CD4-positive, CD25-positive, alpha-beta regulatory T cell (primary cell): Measurements from ENCODE around the gene ODF2L. TPM values are rescaled to one million over a fixed set of nuclear protein-coding genes. Genes with fewer than 3 reads are reported as not detected.

Source experiments
- ATAC-seq, 2 donors: fragments of 150-1000 bp; cut with Tn5 transposase; one replicate each; pipeline ENCODE4 v1.10.0; 2021; ENCODE audit warnings: low read depth in 2 of 2, moderate number of reproducible peaks in 2 of 2, moderate library complexity in 1 of 2
- DNase-seq, 3 donors: peaks; one replicate each; pipeline versions ENCODE4 v3.0.0 to v3.0.0-alpha.2; 2012 to 2022; ENCODE audit warnings: mixed read lengths in 1 of 3
- H3K27ac ChIP-seq: one replicate; pipeline ENCODE4 v1.7.0; 2013; ENCODE audit warnings: mild to moderate bottlenecking, low read length; ENCODE audit not compliant: insufficient read depth, poor library complexity, severe bottlenecking
- H3K27me3 ChIP-seq: one replicate; pipeline ENCODE4 v1.7.0; 2013; ENCODE audit warnings: low read length; ENCODE audit not compliant: control insufficient read depth, insufficient read depth
- H3K36me3 ChIP-seq: one replicate; pipeline ENCODE4 v1.7.0; 2013; ENCODE audit warnings: mild to moderate bottlenecking, low read length, moderate library complexity; ENCODE audit not compliant: control insufficient read depth, insufficient read depth
- H3K4me1 ChIP-seq: 2 replicates; pipeline ENCODE4 v1.7.0; 2013; ENCODE audit warnings: mild to moderate bottlenecking, low read length; ENCODE audit not compliant: insufficient read depth, control insufficient read depth, poor library complexity, severe bottlenecking
- H3K4me3 ChIP-seq: one replicate; pipeline ENCODE4 v1.7.0; 2013; ENCODE audit warnings: low read depth, mild to moderate bottlenecking, low read length, moderate library complexity
- H3K9me3 ChIP-seq, 2 experiments: 1 replicate in 1 of 2; 2 replicates in 1 of 2; pipeline ENCODE4 v1.7.0; 2013; ENCODE audit warnings: low read length in 2 of 2, mild to moderate bottlenecking in 1 of 2, moderate library complexity in 1 of 2; ENCODE audit not compliant: control insufficient read depth in 2 of 2
- H3K27ac Mint-ChIP-seq, 3 donors: one replicate each; pipeline ENCODE4 v1.8.0; 2020 to 2022; ENCODE audit warnings: mild to moderate bottlenecking in 3 of 3, mixed read lengths in 3 of 3, moderate library complexity in 2 of 3
- H3K27me3 Mint-ChIP-seq: one replicate; pipeline ENCODE4 v1.8.0; 2022; ENCODE audit warnings: mild to moderate bottlenecking, mixed read lengths
- H3K36me3 Mint-ChIP-seq: one replicate; pipeline ENCODE4 v1.8.0; 2020; ENCODE audit warnings: mixed read lengths
- H3K4me1 Mint-ChIP-seq, 4 donors: one replicate each; pipeline ENCODE4 v1.8.0; 2020 to 2022; ENCODE audit warnings: mixed read lengths in 4 of 4, mild to moderate bottlenecking in 1 of 4
- H3K4me3 Mint-ChIP-seq, 4 donors: one replicate each; pipeline ENCODE4 v1.8.0; 2020 to 2022; ENCODE audit warnings: mild to moderate bottlenecking in 4 of 4, mixed read lengths in 4 of 4, moderate library complexity in 3 of 4
- H3K9me3 Mint-ChIP-seq, 7 donors: one replicate each; pipeline ENCODE4 v1.8.0; 2020 to 2022; ENCODE audit warnings: mixed read lengths in 7 of 7, mild to moderate bottlenecking in 3 of 7, moderate library complexity in 2 of 7
- polyA plus RNA-seq, 4 donors: library from polyadenylated mRNA; unstranded; fragments of 300-500 nt; fragmentation: Illumina TruSeq; gene quantifications; one replicate each; pipeline ENCODE4 v1.2.3, GENCODE V29; 2021
- total RNA-seq: library from RNA; stranded (reverse); gene quantifications from one replicate; pipeline ENCODE4 v1.2.3, GENCODE V29; 2022

ODF2L gene
- total and polyA plus RNA-seq, 5 donors from 2014 or later: 38.4 to 92.1 (median 47.6) TPM

GRCh38 chr1:86416343-86416742 lies 20.2 kb upstream of the ODF2L start:
- H3K4me1 ChIP-seq: no peaks in the 10 kb centered on the region
- no peak overlapping the region for H3K4me3 ChIP-seq
- H3K27ac ChIP-seq: no peak overlapping the region
- Mint-ChIP-seq H3K4me3 (no peak overlapping the region), H3K27ac (no peak overlapping the region), H3K36me3 (no peaks in the 10 kb centered on the region), H3K4me1 (peaks cover 2 to 7% (median 5%) of the 10 kb centered on the region in 4 donors), H3K9me3 (peaks cover 0 to 2% (median 0%) of the 10 kb centered on the region in 7 donors), H3K27me3 (peaks cover 9% of the 10 kb centered on the region)
- H3K36me3 ChIP-seq: no peaks in the 10 kb centered on the region
- DNase-seq (no peak), ATAC-seq (no peak)
- no peaks in the 10 kb centered on the region for H3K9me3 ChIP-seq
- no peaks in the 10 kb centered on the region for H3K27me3 ChIP-seq

DNA sequence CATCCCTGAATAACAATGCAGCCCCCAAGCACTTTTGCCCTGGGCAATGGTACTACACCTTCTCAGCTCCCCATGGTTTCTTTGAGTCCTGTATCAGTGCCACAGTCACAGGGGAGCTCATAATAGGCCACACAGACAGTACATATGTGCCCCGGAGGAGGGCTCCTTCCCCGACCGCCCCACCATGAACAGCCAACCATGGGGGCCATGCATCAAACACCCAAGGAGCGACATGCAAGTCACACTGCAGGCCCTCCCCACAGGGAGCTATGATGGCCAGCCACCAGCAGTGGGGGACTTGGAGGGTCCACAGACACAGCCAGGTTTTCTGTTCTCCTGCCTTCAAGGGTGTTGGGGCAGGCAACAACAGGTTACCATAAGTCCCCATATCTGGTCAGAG lies 14.8 kb upstream of the ODF2L start:
- peaks cover 11% of the 10 kb centered on the region for H3K27me3 Mint-ChIP-seq
- H3K4me1 Mint-ChIP-seq: no peaks in the 10 kb centered on the region
- H3K9me3 Mint-ChIP-seq: no peaks in the 10 kb centered on the region
- ATAC-seq: no peak
- Histone ChIP-seq H3K4me3 (no peak overlapping the region), H3K36me3 (no peaks in the 10 kb centered on the region), H3K27me3 (no peaks in the 10 kb centered on the region), H3K9me3 (no peaks in the 10 kb centered on the region), H3K4me1 (no peaks in the 10 kb centered on the region), H3K27ac (no peak overlapping the region)
- no peaks in the 10 kb centered on the region for H3K36me3 Mint-ChIP-seq
- no peak overlapping the region for H3K4me3 Mint-ChIP-seq
- no peak overlapping the region for H3K27ac Mint-ChIP-seq
- DNase-seq: no peak

DNA sequence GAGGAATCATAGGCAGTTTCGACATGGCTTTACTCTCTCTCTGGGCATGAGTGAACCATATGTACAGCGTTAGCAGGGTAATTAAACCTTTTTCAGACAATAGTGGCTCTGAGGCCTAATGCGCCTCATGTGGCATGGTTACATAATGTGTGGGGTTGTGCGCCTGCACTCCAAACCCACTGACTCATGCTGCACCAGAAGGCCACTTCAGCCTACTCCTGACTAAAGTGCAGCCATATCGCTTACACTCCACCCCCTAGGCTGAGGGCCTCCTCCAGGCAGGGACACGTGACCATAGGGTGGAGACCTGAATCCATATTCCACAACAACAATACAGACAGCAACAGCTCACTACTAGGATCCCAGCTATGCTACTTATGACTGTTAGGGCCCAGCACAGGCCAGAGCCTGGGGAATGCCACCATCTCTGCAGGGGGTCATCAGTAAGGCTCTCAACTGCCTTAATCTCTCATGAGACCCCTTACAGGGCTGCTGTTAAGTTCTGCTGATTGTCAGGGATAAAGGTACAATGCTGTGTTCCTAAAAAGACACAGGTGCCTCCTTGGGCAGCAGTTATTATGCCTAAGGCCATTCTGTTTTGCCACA lies 13.4 kb upstream of the ODF2L start:
- Histone ChIP-seq H3K36me3 (no peaks in the 10 kb centered on the region), H3K27me3 (no peaks in the 10 kb centered on the region), H3K27ac (no peak overlapping the region), H3K4me1 (no peaks in the 10 kb centered on the region), H3K4me3 (no peak overlapping the region), H3K9me3 (no peaks in the 10 kb centered on the region)
- no peaks in the 10 kb centered on the region for H3K4me1 Mint-ChIP-seq
- H3K27me3 Mint-ChIP-seq: peaks cover 11% of the 10 kb centered on the region
- ATAC-seq (no peak), DNase-seq (no peak)
- no peak overlapping the region for H3K4me3 Mint-ChIP-seq
- H3K36me3 Mint-ChIP-seq: no peaks in the 10 kb centered on the region
- peak overlapping the region in 1 of 3 donors; percentile 66 for H3K27ac Mint-ChIP-seq
- H3K9me3 Mint-ChIP-seq: no peaks in the 10 kb centered on the region

- Histone ChIP-seq H3K9me3 (no peaks in the 10 kb centered on the region), H3K4me1 (peaks cover 47% of the 10 kb centered on the region), H3K27me3 (peaks cover 2% of the 10 kb centered on the region), H3K27ac (peak overlapping the region; percentile 90), H3K36me3 (no peaks in the 10 kb centered on the region), H3K4me3 (peak overlapping the region; percentile 94)
- DNase-seq (no peak), ATAC-seq (peak; percentile 13 to 21)
- Mint-ChIP-seq H3K4me3 (peak overlapping the region; percentile 95 to 99 (median 99)), H3K36me3 (no peaks in the 10 kb centered on the region), H3K4me1 (peaks cover 21 to 57% (median 47%) of the 10 kb centered on the region in 4 donors), H3K9me3 (peaks cover 0 to 2% (median 0%) of the 10 kb centered on the region in 7 donors), H3K27ac (peak overlapping the region; percentile 95 to 98 (median 98)), H3K27me3 (peaks cover 14% of the 10 kb centered on the region)
Observed at GRCh38 chr1:86396498-86396890, 371 bp upstream of the ODF2L start.

- Mint-ChIP-seq H3K27ac (peak overlapping the region; percentile 2 to 98 (median 64)), H3K27me3 (peaks cover 5% of the 10 kb centered on the region), H3K4me1 (peaks cover 29 to 78% (median 67%) of the 10 kb centered on the region in 4 donors), H3K9me3 (peaks cover 0 to 10% (median 0%) of the 10 kb centered on the region in 7 donors), H3K36me3 (peaks cover 4% of the 10 kb centered on the region), H3K4me3 (peak overlapping the region; percentile 95 to 99 (median 99))
- H3K36me3 ChIP-seq: no peaks in the 10 kb centered on the region
- H3K27ac ChIP-seq: peak overlapping the region; percentile 90
- H3K9me3 ChIP-seq: no peaks in the 10 kb centered on the region
- peaks cover 57% of the 10 kb centered on the region for H3K4me1 ChIP-seq
- H3K27me3 ChIP-seq: no peaks in the 10 kb centered on the region
- DNase-seq: no peak
- ATAC-seq: no peak
- peak overlapping the region; percentile 54 for H3K4me3 ChIP-seq
Observed at GRCh38 chr1:86394416-86394815, 1.7 kb downstream of the ODF2L start.

- Histone ChIP-seq H3K4me3 (peak overlapping the region; percentile 78), H3K27me3 (no peaks in the 10 kb centered on the region)
Observed at GRCh38 chr1:86389307-86389706, 6.8 kb downstream of the ODF2L start.

DNA sequence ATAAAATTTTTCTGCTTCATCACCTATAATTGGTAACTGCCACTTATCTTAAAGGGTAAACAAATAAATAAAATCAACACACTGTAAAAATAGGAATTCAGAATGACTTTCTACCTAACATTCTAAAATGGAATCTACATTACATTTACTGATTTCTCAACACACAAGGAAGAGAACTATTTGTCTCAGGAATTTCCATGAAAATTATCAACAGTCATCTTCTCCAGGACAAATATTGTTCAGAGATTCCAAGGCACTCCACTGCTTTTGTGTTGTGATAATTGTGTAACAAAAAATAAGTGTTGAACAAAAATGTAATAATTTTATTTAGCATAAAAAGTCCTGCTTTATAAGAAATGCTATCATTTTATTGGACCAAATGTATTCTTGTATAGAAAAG lies 7.3 kb downstream of the ODF2L start:
- H3K27me3 Mint-ChIP-seq: no peaks in the 10 kb centered on the region
- no peak for ATAC-seq

More at GRCh38 chr1:86389307-86389706, 6.8 kb downstream of the ODF2L start:
- H3K27me3 Mint-ChIP-seq: no peaks in the 10 kb centered on the region
- H3K36me3 ChIP-seq: peaks cover 2% of the 10 kb centered on the region
- H3K9me3 ChIP-seq: no peaks in the 10 kb centered on the region
- H3K27ac Mint-ChIP-seq: peak overlapping the region; percentile 77 to 93 (median 83)
- peaks cover 0 to 10% (median 0%) of the 10 kb centered on the region in 7 donors for H3K9me3 Mint-ChIP-seq
- peaks cover 4% of the 10 kb centered on the region for H3K36me3 Mint-ChIP-seq
- peak in 2 of 3 donors; percentile 58 to 63 for DNase-seq
- H3K27ac ChIP-seq: peak overlapping the region; percentile 87
- ATAC-seq: peak; percentile 77 to 78
- peaks cover 17 to 65% (median 50%) of the 10 kb centered on the region in 4 donors for H3K4me1 Mint-ChIP-seq
- peak overlapping the region; percentile 68 to 95 (median 77) for H3K4me3 Mint-ChIP-seq
- peaks cover 35% of the 10 kb centered on the region for H3K4me1 ChIP-seq

More for the DNA sequence above, 7.3 kb downstream of the ODF2L start:
- Mint-ChIP-seq H3K36me3 (peaks cover 4% of the 10 kb centered on the region), H3K4me1 (peaks cover 16 to 61% (median 47%) of the 10 kb centered on the region in 4 donors), H3K27ac (peak overlapping the region in 2 of 3 donors; percentile 83 to 93), H3K9me3 (peaks cover 0 to 10% (median 0%) of the 10 kb centered on the region in 7 donors), H3K4me3 (peak overlapping the region in 3 of 4 donors; percentile 68 to 95 (median 78))
- no peak for DNase-seq
- H3K27me3 ChIP-seq: no peaks in the 10 kb centered on the region
- peaks cover 30% of the 10 kb centered on the region for H3K4me1 ChIP-seq
- peaks cover 2% of the 10 kb centered on the region for H3K36me3 ChIP-seq
- peak overlapping the region; percentile 78 for H3K4me3 ChIP-seq
- no peaks in the 10 kb centered on the region for H3K9me3 ChIP-seq
- H3K27ac ChIP-seq: peak overlapping the region; percentile 87
